DLD1 (cell line): Measurements from ENCODE around the gene ARHGAP40.

Source experiments
- in situ Hi-C: cut with HindIII; loops from 2 replicates; pipeline ENCODE4 v1.10.0; 2017; ENCODE audit warnings: low sequenced_read_pairs

Gene ARHGAP40

DNA sequence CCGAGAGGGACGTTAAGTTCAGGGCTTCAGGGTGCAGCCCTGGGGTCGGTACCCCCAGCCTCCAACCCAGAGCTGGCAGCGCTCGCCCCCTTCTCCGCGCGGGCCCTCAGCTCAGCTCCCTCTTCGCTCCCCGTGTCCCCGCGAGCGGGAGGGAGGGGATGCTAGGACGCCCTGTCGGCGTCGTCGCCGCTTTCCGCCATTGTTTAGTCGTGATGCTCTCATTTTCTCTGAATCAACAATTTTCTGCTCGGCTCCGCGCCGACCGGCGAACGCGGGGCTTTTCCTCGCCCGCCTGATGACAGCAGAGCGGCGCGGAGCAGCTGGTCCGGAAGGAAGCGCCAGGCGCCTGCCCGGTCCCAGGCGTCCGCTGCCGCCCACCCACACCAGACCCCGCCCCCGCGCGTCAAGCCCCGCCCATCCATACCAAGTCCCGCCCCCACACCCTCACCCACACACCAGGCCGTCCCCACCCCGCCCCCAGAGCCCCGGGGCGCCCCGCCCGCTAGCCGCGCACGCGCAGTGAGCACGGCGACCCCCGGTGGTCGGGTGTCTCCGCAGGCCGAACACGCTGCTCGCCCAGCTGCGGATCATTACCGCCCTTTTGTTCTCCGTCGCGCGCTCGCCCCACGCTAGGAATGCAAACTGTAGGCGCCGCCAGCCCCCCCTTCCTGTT lies 72.6 kb downstream of the ARHGAP40 start:
- in situ Hi-C loops = no loop called here

DNA sequence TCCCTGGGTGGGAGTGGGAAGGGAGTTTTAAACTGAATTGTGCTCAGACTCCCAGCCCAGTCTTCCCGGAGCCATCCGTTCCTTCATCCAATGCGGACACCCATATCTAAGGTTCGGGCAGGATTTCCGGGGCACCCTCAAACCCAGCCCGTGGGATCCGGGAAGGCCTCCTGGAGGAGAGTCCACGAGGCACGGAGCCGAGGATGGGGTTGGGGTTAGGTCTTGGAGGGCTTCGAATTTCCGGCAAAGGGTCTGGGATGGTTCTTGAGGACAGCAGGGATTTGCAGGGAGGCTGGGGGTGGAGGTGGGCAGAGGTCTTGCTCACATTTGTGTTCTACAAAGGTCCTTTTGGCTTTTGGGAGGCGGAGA lies 73.1 kb downstream of the ARHGAP40 start:
- in situ Hi-C loops = no loop called here

DNA sequence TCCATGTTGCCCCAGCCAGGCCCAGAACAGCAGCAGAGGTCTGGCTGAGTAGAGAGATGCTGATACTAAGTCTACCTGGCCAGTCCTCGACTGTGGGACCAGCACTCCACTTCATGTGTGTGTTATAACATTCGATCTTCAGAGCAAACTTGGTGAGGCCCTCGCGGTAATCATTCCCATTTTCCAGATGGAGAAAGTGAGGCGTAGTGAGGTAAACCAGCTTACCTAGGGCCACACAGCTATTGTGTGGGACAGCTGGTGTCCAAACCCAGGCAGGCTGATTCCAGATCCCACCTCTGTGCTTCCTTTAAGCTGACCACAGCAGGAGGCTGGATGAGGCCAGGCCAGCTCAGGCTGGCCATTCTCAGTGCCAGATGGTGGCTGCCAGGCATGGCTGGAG lies 75.0 kb downstream of the ARHGAP40 start:
- in situ Hi-C loops = no loop called here

DNA sequence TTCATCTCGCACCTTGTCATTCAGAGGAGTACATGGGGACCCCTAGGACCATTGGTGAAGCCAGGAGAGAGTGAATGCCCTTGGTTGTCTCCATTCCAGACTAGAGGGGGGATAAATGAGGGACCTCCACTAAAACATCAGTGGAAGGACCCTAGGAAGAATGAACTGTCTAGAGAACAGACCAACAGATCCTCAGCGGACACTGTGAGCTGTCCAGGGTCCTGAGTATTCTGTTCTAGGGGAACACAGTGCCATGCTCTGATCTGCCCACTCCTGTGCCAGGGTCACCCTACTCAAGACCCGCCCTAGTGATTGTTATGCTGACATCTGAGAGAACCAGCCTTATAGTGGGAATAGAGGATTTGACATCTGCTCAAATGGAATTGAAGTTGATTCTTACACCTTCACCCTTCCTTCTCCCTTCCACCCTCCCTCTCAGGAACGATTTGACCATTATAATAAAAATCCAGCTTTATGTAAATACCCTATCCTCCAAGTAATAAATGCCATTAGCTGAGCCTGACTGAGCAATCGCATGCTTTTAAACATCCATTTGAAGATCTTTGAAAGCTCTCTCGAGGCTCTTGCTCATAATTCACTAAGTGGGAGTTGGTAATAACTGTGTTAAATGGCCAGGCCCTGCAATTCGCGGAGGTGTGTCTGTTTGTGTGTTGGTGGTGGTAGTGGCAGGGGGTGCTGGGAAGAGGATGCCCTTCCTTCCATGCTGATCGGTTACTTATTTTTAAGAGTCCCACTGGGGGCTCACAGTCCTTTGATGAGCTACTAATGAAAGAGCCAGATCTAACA lies 79.1 kb downstream of the ARHGAP40 start:
- in situ Hi-C loops = no loop called here

DNA sequence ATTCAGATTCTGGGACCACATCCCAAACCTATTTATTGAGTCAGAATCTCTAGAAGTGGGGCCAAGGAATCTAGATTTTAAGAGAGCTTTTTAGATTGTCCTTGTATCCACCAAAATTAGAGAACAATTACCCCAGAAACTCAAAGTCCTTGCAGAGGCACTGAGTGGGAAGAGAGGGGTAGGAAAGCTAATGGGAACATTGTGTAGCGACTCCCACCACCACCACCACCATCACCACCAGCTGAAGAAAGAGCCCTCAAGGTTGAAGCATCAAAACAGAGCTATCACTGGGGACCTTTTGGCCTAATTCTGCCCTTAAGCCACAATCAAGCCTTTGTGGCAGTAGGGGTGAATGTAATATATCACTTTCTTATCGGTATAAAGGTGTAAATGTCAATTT lies 83.7 kb downstream of the ARHGAP40 start:
- in situ Hi-C loops = no loop called here

DNA sequence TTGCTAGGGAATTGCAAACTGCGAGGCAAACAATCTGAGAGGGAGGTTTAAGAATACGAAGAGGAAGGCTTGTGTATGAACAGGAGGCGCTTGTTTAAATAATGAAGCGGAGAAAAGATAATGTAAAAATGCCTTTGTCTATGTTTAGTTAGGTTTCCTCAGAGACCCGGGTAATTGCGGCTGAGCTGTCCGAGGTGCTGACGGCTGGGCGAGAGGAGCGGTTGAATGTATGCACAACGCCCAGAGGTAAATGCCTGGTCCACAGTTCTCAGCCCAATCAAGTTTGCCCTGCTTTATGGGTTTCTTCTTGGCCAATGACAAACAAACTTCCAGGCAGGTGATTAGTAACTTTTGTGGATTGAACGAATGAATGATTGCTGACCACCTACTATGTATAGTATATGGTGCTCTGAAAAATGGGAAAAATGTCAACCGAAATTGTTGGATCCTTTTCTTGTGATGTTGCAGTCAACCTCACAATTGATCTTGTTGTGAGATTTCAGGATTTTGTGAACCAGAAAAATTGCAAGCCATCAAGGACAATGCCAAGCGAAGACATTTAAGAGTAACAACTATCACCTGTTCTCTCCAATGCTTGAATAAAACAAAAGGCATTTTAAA lies 84.4 kb downstream of the ARHGAP40 start:
- in situ Hi-C loops = no loop called here

DNA sequence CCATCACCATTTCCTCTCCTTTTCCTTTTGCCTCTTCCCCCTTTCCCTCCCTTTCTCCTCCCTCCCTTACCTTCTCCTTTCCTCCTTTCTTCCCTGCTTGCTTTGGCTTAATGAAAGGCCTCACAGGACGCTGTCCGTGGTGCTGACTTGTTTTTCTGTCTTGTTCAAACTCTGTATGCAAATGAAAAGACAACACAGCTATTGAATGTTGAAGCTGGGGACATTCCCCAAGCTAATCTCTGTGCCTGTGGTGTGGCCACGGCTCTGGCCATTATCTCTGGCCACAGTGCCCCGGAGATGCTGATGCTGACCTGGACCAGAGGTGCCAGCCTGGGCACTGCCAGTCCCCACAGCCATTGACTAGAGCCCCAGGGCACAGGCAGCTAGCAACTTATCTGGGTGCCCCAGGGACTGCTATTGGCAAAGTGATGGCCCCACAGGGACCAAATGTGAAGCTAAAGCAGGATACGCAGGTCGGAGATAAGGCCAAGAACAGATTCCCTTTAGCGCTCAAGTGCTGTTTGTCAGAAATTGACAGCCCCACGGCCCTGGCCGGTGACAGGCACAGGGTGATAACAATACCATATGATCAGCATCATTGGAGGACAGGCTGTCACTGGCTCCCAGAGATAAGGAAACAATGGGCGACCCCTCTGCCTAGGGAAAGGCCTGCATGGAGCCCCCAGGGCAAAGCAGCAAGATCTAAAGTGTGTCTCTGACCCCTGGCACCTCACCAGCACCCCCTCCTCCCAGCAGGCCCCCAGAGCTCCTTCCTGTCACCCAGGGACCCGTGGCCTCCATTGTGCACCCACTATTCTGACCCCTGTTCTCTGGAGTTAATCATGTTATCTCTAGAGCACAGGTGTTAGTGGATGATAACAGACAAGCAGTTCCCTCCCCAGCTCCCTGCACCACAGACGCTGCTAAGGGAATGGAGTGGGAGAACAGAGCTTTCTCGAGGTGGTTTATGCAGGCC lies 91.1 kb downstream of the ARHGAP40 start:
- in situ Hi-C loops = no loop called here

DNA sequence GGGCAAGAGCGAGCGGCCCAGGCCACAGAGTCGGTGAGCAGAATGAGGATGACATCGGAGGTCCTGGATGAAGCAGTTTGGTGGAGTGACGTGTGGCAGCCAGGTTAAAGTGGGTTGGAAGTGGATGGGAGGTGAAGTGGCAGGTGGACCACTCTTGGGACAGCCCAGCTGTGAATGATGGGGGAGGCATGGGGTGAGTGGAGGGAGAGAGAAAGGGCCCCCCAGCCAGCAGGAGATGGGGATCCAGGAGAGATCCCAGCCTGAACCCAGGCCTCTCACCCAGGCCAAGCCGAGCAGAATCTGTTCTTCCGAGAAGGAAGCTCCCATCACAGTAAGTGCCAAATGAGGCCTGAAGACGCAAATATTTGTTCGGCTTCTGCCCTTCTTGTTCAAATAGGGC lies 95.7 kb downstream of the ARHGAP40 start:
- in situ Hi-C loops = no loop called here

DNA sequence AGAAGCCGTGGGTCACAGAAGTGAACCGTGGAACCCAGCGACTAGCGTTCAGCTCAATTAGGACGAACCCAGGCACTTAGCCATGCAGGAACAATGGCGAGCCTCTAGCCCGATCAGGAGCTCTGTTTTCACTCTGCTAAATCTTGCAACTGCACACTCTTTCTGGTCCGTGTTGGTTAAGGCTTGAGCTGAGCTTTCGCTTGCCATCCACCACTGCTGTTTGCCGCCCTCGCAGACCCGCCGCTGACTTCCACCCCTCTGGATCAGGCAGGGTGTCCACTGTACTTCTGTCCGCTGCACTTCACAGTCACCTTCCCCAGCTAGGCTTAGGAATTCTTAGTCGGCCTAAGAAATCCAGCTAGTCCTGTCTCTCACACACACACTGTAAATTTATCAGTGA lies 96.9 kb downstream of the ARHGAP40 start:
- in situ Hi-C loops = no loop called here

DNA sequence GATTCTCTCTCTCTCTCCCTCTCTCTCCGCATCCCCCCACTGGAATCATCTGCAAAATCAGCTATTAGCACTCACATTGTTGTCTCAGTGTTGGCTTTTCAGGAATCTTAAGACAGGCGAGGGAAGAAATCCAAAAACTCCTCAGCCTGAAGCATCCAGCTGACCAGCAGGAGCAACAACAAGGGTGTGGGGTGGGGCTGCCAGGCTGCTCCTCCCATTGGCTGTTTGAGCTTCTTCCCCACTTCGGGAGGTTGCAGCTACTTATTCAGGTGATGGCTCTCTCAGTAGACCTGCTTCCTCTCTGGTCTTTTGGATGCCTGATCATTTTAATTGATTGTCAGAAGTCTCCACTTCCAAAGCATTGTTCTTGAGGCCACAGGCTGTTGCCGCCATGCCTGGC lies 98.5 kb downstream of the ARHGAP40 start:
- in situ Hi-C loops = no loop called here
